ENCODE data around the gene KIZ. TPM values are rescaled to one million over a fixed set of nuclear protein-coding genes. Genes with fewer than 3 reads are reported as not detected.

KIZ gene
- total RNA-seq, 1 experiment from 2014 or later = 17.6 TPM

- Histone ChIP-seq H4K20me1 (ENCODE audit: insufficient read depth) (no peaks in the 10 kb centered on the region), H3K36me3 (ENCODE audit: control insufficient read depth in 1 of 2, insufficient read depth in 2 of 2, low read length in 2 of 2) (no peaks in the 10 kb centered on the region), H3K27ac (ENCODE audit: low read depth, low read length) (no peak overlapping the region), H3K9me2 (ENCODE audit: insufficient read depth) (no peaks in the 10 kb centered on the region), H3K9ac (ENCODE audit: low read length) (no peak overlapping the region), H3K27me3 (ENCODE audit: insufficient read depth, low read length) (no peaks in the 10 kb centered on the region), H3K4me2 (ENCODE audit: low read length) (no peak overlapping the region), H3K9me3 (ENCODE audit: control insufficient read depth in 1 of 2, insufficient read depth in 1 of 2, low read depth in 1 of 2, low read length in 2 of 2) (no peaks in the 10 kb centered on the region), H2AFZ (ENCODE audit: low read depth, low read length, poor library complexity, severe bottlenecking) (no peak overlapping the region), H3K79me2 (ENCODE audit: insufficient read depth, low read length) (no peaks in the 10 kb centered on the region), H3K4me3 (replicated peaks in 1 of 2; ENCODE audit: low read depth in 1 of 2, low read length in 2 of 2) (no peak overlapping the region), H3K4me1 (ENCODE audit: control insufficient read depth in 1 of 2, insufficient read depth in 2 of 2, low read length in 2 of 2) (no peaks in the 10 kb centered on the region)
- intact Hi-C loops (cut with micrococcal nuclease) = no loop called here
- DNase-seq (ENCODE audit: low read depth, low spot score) (no peak), ATAC-seq (no peak)
- ChIA-PET POLR2A (no interaction called here), CTCF (no interaction called here), RAD21 (ENCODE audit: low non-redundant PET in 1 of 2, low total read pairs in 2 of 2, uncharacterized antibody in 2 of 2, unreplicated experiment in 2 of 2) (no interaction called here)
- BruUV-seq (replicated peaks) = no TSS peak
- no peak for TF ChIP-seq EZH2phosphoT487 (IDR thresholded peaks at IDR 0.05; ENCODE audit: borderline replicate concordance)
These were observed 83.8 kb downstream of the KIZ start for GRCh38 chr20:21209668-21210067.

- Histone ChIP-seq H3K27me3 (ENCODE audit: insufficient read depth, low read length) (no peaks in the 10 kb centered on the region), H3K36me3 (ENCODE audit: control insufficient read depth in 1 of 2, insufficient read depth in 2 of 2, low read length in 2 of 2) (no peaks in the 10 kb centered on the region), H3K4me2 (ENCODE audit: low read length) (no peak overlapping the region), H3K79me2 (ENCODE audit: insufficient read depth, low read length) (no peaks in the 10 kb centered on the region), H3K4me3 (replicated peaks in 1 of 2; ENCODE audit: low read depth in 1 of 2, low read length in 2 of 2) (no peak overlapping the region), H3K9me3 (ENCODE audit: control insufficient read depth in 1 of 2, insufficient read depth in 1 of 2, low read depth in 1 of 2, low read length in 2 of 2) (no peaks in the 10 kb centered on the region), H2AFZ (ENCODE audit: low read depth, low read length, poor library complexity, severe bottlenecking) (no peak overlapping the region), H3K4me1 (ENCODE audit: control insufficient read depth in 1 of 2, insufficient read depth in 2 of 2, low read length in 2 of 2) (no peaks in the 10 kb centered on the region), H4K20me1 (ENCODE audit: insufficient read depth) (no peaks in the 10 kb centered on the region), H3K9ac (ENCODE audit: low read length) (no peak overlapping the region), H3K9me2 (ENCODE audit: insufficient read depth) (no peaks in the 10 kb centered on the region), H3K27ac (ENCODE audit: low read depth, low read length) (no peak overlapping the region)
- no peak for DNase-seq (ENCODE audit: low read depth, low spot score)
- RAD21 ChIA-PET (ENCODE audit: low non-redundant PET in 1 of 2, low total read pairs in 2 of 2, uncharacterized antibody in 2 of 2, unreplicated experiment in 2 of 2) = no interaction called here
- TF ChIP-seq EZH2phosphoT487 (IDR thresholded peaks at IDR 0.05; ENCODE audit: borderline replicate concordance) (no peak), REST (IDR thresholded peaks at IDR 0.05; ENCODE audit: low read depth) (no peak), SRF (IDR thresholded peaks at IDR 0.05; ENCODE audit: low read depth) (no peak), ZNF274 (IDR thresholded peaks at IDR 0.05; ENCODE audit: low read depth, low read length) (no peak)
- POLR2A ChIA-PET = no interaction called here
- intact Hi-C loops (cut with micrococcal nuclease) = no loop called here
- BruUV-seq (replicated peaks) = no TSS peak
- ATAC-seq = no peak
- CTCF ChIA-PET = no interaction called here
These were observed 87.8 kb downstream of the KIZ start for GRCh38 chr20:21213691-21214090.
